SJSA1 (cell line): ENCODE results near the gene GRM2. TPM values are rescaled to one million over a fixed set of nuclear protein-coding genes. Genes with fewer than 3 reads are reported as not detected.

Experiments
- DNase-seq, 2 experiments: peaks; one replicate each; pipeline ENCODE4 v3.0.0-alpha.2; 2015 to 2020; ENCODE audit warnings: low spot score in 2 of 2, low read depth in 1 of 2
- H3K27ac ChIP-seq: fragments of 250-450 bp; sonication (Bioruptor Pico); 2 replicates; pipeline ENCODE4 v1.5.1; 2020; ENCODE audit warnings: mild to moderate bottlenecking, moderate library complexity
- H3K27me3 ChIP-seq: fragments of 250-450 bp; sonication (Bioruptor Pico); replicated peaks from 2 replicates; pipeline ENCODE4 v1.5.1; 2020; ENCODE audit warnings: mild to moderate bottlenecking, moderate library complexity
- H3K36me3 ChIP-seq: fragments of 250-450 bp; sonication (Bioruptor Pico); 2 replicates; pipeline ENCODE4 v1.5.1; 2020; ENCODE audit warnings: mild to moderate bottlenecking
- H3K4me1 ChIP-seq: fragments of 250-450 bp; sonication (Bioruptor Pico); replicated peaks from 2 replicates; pipeline ENCODE4 v1.6.1; 2021; ENCODE audit warnings: mild to moderate bottlenecking
- H3K4me3 ChIP-seq: fragments of 250-450 bp; sonication (Bioruptor Pico); 2 replicates; pipeline ENCODE4 v1.5.1; 2020; ENCODE audit warnings: mild to moderate bottlenecking
- H3K9me3 ChIP-seq: fragments of 250-450 bp; sonication (Bioruptor Pico); replicated peaks from 2 replicates; pipeline ENCODE4 v1.5.1; 2020; ENCODE audit warnings: mild to moderate bottlenecking
- total RNA-seq: library from RNA; depleted of rRNA; stranded (reverse); fragments of >200 nt; shearing (Covaris generic); gene quantifications from 2 replicates; pipeline ENCODE4 v1.2.3, GENCODE V29; 2014

GRM2 gene
- total RNA-seq, 1 experiment from 2014 or later: 0.03 TPM

- Histone ChIP-seq H3K9me3 (no peaks in the 10 kb centered on the region), H3K4me3 (no peak overlapping the region), H3K27ac (no peak overlapping the region), H3K4me1 (peaks cover 4% of the 10 kb centered on the region; the same call in 1 of the 2 replicates), H3K27me3 (no peaks in the 10 kb centered on the region), H3K36me3 (0 out of 2 replicates have a peak, but pooled peaks cover 1% of the 10 kb centered on the region)
- no peak for DNase-seq
Observed at GRCh38 chr3:51704511-51704950, 2.3 kb upstream of the GRM2 start.

GRCh38 chr3:51705276-51706020 is 1.4 kb upstream of the GRM2 start:
- peaks cover 4% of the 10 kb centered on the region; the same call in 1 of the 2 replicates for H3K4me1 ChIP-seq
- no peak for DNase-seq
- no peaks in the 10 kb centered on the region for H3K36me3 ChIP-seq
- no peak overlapping the region for H3K4me3 ChIP-seq
- H3K27ac ChIP-seq: no peak overlapping the region
- no peaks in the 10 kb centered on the region for H3K9me3 ChIP-seq
- no peaks in the 10 kb centered on the region for H3K27me3 ChIP-seq

GRCh38 chr3:51706021-51706485 is 815 bp upstream of the GRM2 start:
- Histone ChIP-seq H3K27me3 (no peaks in the 10 kb centered on the region), H3K36me3 (no peaks in the 10 kb centered on the region), H3K27ac (no peak overlapping the region), H3K4me1 (peaks cover 4% of the 10 kb centered on the region; the same call in 1 of the 2 replicates), H3K9me3 (no peaks in the 10 kb centered on the region), H3K4me3 (no peak overlapping the region)
- no peak for DNase-seq

GRCh38 chr3:51708216-51708845 is 1.5 kb downstream of the GRM2 start:
- Histone ChIP-seq H3K27me3 (no peaks in the 10 kb centered on the region), H3K27ac (no peak overlapping the region), H3K4me3 (no peak overlapping the region), H3K9me3 (no peaks in the 10 kb centered on the region), H3K4me1 (peaks cover 4% of the 10 kb centered on the region; the same call in 1 of the 2 replicates), H3K36me3 (no peaks in the 10 kb centered on the region)
- no peak for DNase-seq

GRCh38 chr3:51709004-51709420 is 2.1 kb downstream of the GRM2 start:
- Histone ChIP-seq H3K27ac (no peak overlapping the region), H3K4me1 (peaks cover 4% of the 10 kb centered on the region; the same call in 1 of the 2 replicates), H3K4me3 (no peak overlapping the region), H3K9me3 (no peaks in the 10 kb centered on the region), H3K36me3 (no peaks in the 10 kb centered on the region), H3K27me3 (no peaks in the 10 kb centered on the region)
- peak in 1 of 2 experiments; percentile 30 for DNase-seq

GRCh38 chr3:51709675-51710074 is 2.8 kb downstream of the GRM2 start:
- peaks cover 4% of the 10 kb centered on the region; the same call in 1 of the 2 replicates for H3K4me1 ChIP-seq
- H3K36me3 ChIP-seq: no peaks in the 10 kb centered on the region
- DNase-seq: peak in 1 of 2 experiments; percentile 23
- no peak overlapping the region for H3K4me3 ChIP-seq
- no peaks in the 10 kb centered on the region for H3K27me3 ChIP-seq
- no peak overlapping the region for H3K27ac ChIP-seq
- H3K9me3 ChIP-seq: no peaks in the 10 kb centered on the region

- Histone ChIP-seq H3K9me3 (no peaks in the 10 kb centered on the region), H3K4me1 (peaks cover 4% of the 10 kb centered on the region; the same call in 1 of the 2 replicates), H3K27ac (no peak overlapping the region), H3K27me3 (no peaks in the 10 kb centered on the region), H3K4me3 (no peak overlapping the region), H3K36me3 (no peaks in the 10 kb centered on the region)
- DNase-seq: peak in 1 of 2 experiments; percentile 31
Observed at GRCh38 chr3:51710631-51711351, 3.9 kb downstream of the GRM2 start.

GRCh38 chr3:51711352-51712037 is 4.6 kb downstream of the GRM2 start:
- Histone ChIP-seq H3K9me3 (no peaks in the 10 kb centered on the region), H3K27me3 (no peaks in the 10 kb centered on the region), H3K4me3 (no peak overlapping the region), H3K36me3 (no peaks in the 10 kb centered on the region), H3K4me1 (peaks cover 4% of the 10 kb centered on the region; the same call in 1 of the 2 replicates), H3K27ac (no peak overlapping the region)
- DNase-seq: no peak

GRCh38 chr3:51712038-51712420 is 5.2 kb downstream of the GRM2 start:
- Histone ChIP-seq H3K27ac (no peak overlapping the region), H3K27me3 (no peaks in the 10 kb centered on the region), H3K4me3 (no peak overlapping the region), H3K36me3 (no peaks in the 10 kb centered on the region), H3K9me3 (no peaks in the 10 kb centered on the region), H3K4me1 (peaks cover 3% of the 10 kb centered on the region; the same call in 1 of the 2 replicates)
- no peak for DNase-seq

- Histone ChIP-seq H3K4me3 (no peak overlapping the region), H3K36me3 (no peaks in the 10 kb centered on the region), H3K9me3 (no peaks in the 10 kb centered on the region), H3K4me1 (no peaks in the 10 kb centered on the region), H3K27me3 (no peaks in the 10 kb centered on the region), H3K27ac (no peak overlapping the region)
- DNase-seq: peak in 1 of 2 experiments; percentile 32
Observed at GRCh38 chr3:51712511-51712931, 5.7 kb downstream of the GRM2 start.

GRCh38 chr3:51712963-51713362 is 6.1 kb downstream of the GRM2 start:
- H3K27ac ChIP-seq: no peak overlapping the region
- H3K4me3 ChIP-seq: no peak overlapping the region
- peak in 1 of 2 experiments; percentile 19 for DNase-seq
- no peaks in the 10 kb centered on the region for H3K36me3 ChIP-seq
- H3K27me3 ChIP-seq: no peaks in the 10 kb centered on the region
- no peaks in the 10 kb centered on the region for H3K4me1 ChIP-seq
- H3K9me3 ChIP-seq: no peaks in the 10 kb centered on the region

GRCh38 chr3:51715231-51715976 is 8.5 kb downstream of the GRM2 start:
- Histone ChIP-seq H3K36me3 (no peaks in the 10 kb centered on the region), H3K4me1 (no peaks in the 10 kb centered on the region), H3K4me3 (no peak overlapping the region), H3K27ac (no peak overlapping the region), H3K27me3 (no peaks in the 10 kb centered on the region), H3K9me3 (no peaks in the 10 kb centered on the region)
- DNase-seq: no peak

- no peak for DNase-seq
- no peaks in the 10 kb centered on the region for H3K27me3 ChIP-seq
- no peak overlapping the region for H3K27ac ChIP-seq
- H3K4me1 ChIP-seq: no peaks in the 10 kb centered on the region
- H3K36me3 ChIP-seq: no peaks in the 10 kb centered on the region
- no peak overlapping the region for H3K4me3 ChIP-seq
- H3K9me3 ChIP-seq: no peaks in the 10 kb centered on the region
Observed at GRCh38 chr3:51715977-51716294, 9.1 kb downstream of the GRM2 start.
